GM21529 (cell line): ENCODE data around the gene RSPH4A.
"Not testable (repeated sequence)": the region's sequence is repeated elsewhere in the genome, so short reads cannot be mapped to it uniquely, and the experiment has no call there.

Source experiments
- ATAC-seq: cut with Tn5 transposase; IDR thresholded peaks from one replicate; pipeline ENCODE4 v1.9.1; 2021; ENCODE audit not compliant: unreplicated experiment

Gene RSPH4A

DNA sequence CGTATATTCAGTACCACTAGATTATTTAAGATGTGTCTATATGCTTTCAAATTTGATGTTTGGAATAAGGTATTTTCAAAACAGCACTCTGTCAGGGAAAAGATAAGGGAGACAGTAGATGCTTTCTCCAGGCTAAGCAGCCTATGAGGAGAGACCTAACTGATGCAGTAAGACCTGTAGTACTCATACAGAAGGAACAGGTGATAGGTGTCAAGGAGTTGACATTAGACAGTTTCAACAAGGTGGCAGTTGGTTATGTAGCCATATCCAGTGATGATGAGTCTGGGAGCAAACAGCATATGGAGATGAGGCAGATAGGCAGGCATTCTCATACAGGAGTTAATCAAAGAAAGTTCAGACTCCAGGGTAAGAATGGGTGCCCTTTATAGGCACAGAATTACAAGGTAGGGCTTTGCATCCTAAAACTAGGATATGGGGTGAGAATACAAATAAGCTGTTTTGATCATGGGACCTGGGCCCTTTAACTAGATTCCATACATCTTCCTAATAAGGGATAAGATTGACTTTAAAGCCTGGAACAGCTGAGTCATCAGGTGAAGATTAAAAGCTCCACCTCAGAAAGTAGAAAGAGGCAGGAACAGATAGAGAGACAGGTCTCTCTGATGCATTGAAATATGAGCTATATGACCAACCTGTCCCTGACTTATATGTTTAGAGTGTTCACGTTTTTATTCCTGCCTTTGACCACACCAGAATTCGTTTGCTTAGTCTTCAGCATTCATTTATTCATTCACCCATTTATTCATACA, 7.9 kb downstream of the RSPH4A start:
- no peak for ATAC-seq

DNA sequence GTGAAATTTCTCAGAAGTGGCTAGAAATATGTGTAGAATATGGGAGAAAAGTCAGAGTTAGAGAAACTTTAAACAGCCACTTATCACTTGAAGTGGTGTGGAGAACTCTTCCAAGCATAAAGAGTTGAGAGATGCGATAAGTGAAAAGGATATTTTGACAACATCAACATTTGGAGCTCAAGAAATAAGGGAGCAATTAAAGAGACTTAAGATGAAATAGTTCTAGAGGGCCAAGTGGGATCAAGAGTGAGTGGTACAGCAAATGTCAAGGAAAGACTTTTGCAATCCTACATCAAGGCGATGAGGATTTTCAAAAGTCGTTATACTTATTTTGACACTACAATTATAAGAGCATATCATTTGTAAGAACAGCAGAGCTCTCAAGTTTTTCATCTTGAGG, 9.6 kb downstream of the RSPH4A start:
- ATAC-seq: no peak

- ATAC-seq: no peak
These were observed 13.3 kb downstream of the RSPH4A start for GRCh38 chr6:116629563-116629981.

GRCh38 chr6:116631379-116631990, 15.2 kb downstream of the RSPH4A start:
- ATAC-seq: no peak

- no peak for ATAC-seq
These were observed 17.4 kb downstream of the RSPH4A start for GRCh38 chr6:116633685-116634084.

DNA sequence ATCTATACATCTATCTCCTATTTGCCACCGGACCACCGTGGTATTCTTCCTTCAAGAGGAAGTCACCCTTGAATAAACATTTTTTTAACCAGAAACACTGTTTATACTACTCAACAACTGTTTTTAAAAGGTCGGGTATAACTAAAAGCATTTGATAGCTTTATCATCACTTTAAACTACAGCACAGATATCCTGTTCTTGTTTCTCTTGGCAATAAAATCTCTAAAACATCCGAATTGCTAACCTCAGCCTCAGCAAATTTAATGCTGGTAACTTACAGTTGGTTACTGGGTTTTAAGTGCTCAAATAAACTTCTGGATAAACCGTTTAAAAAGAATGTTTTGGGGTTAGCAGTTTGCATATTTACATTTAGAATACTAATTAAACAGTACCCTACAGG, 31.9 kb downstream of the RSPH4A start:
- ATAC-seq: no peak

- no peak for ATAC-seq
These were observed 32.9 kb downstream of the RSPH4A start for GRCh38 chr6:116649129-116649528.

- ATAC-seq: no peak
These were observed 35.6 kb downstream of the RSPH4A start for GRCh38 chr6:116651916-116652315.

- ATAC-seq: no peak
These were observed 45.3 kb downstream of the RSPH4A start for GRCh38 chr6:116661594-116661993.

DNA sequence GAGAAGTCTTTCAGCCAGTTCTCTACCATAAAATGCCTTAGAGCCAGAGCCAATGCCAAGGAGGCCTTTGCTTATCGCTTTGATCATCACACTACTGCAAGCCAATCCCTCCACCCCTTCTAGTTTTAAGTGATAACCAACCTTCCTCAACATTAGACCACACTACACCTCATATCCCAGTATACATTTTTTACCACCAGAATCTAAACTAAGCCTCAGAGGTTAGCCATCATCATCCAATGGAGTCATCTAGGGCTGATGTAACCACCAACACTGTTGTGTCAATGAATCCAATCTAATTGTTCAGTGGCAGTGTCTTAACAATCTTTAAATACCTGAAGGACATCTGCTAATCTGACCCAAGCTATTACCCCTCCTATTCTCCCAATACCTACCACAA, 45.9 kb downstream of the RSPH4A start:
- ATAC-seq: no peak

- ATAC-seq: no peak
These were observed 47.0 kb downstream of the RSPH4A start for GRCh38 chr6:116663308-116663707.

DNA sequence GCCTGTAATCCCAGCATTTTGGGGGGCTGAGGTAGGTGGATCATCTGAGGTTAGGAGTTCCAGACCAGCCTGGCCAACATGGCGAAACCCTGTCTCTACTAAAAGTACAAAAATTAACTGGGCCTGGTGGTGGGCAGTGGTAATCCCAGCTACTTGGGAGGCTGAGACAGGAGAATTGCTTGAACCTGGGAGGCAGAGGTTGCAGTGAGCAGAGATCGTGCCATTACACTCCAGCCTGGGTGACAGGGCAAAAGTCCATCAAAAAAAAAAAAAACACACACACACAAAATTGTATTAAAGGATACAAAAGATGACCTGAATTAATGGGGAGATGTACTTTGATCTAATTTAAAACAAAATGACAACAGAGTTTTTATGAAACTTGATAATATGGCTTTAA, 47.9 kb downstream of the RSPH4A start:
- ATAC-seq: not testable (repeated sequence)

DNA sequence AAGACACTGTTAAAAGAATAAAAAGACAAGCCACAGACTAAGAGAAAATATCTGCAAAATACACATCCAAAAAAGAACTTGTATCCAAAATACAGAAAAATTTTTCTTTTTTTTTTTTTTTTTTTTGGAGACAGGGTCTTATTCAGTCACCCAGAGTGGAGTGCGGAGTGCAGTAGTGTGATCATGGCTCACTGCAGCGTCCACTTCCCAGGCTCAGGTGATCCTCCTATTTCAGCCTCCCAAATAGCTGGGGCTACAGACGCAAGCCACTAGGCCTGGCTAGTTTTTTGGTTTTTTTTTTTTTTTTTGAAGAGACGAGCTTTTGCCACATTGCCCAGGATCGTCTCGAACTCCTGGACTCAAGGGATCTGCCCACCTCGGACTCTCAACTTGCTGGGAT, 49.2 kb downstream of the RSPH4A start:
- no peak for ATAC-seq

GRCh38 chr6:116666869-116667268, 50.6 kb downstream of the RSPH4A start:
- peak; percentile 52 for ATAC-seq

GRCh38 chr6:116667623-116668022, 51.3 kb downstream of the RSPH4A start:
- ATAC-seq: peak; percentile 36

DNA sequence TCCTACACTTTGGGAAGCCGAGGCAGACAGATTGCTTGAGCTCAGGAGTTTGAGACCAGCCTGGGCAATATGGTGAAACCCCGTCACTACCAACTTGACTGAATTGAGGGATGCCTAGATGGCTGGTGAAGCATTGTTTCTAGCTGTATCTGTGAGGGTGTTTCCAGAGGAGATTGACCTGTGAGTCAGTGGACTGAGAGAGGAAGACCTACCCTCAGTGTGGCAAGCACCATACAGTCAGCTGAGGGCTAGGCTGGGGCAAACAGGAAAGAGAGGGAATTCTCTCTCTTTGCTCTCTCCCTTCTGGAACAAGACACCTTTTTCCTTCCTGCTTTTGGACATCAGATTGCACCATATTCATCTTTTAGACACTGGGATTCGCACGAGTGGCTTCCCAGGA, 56.0 kb downstream of the RSPH4A start:
- ATAC-seq: no peak

DNA sequence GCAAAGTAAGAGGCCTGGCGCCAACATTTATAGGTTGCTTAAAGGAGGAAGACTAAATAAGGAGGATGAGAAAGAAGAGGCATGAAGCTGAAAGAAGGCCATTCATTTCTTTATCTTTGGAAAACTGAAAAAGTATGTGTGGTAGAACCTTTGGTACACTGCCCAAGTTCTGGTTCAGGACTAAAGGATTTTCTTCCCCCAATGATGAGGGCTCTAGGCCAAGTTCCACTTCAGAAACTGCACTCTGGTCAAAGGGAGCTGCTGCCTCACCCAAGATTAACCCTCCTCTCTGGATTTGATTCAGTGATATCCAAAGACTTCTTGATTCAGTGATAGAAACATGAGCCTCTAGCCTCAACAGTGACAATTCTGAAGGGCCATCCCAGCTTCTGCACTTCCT, 59.7 kb downstream of the RSPH4A start:
- no peak for ATAC-seq

DNA sequence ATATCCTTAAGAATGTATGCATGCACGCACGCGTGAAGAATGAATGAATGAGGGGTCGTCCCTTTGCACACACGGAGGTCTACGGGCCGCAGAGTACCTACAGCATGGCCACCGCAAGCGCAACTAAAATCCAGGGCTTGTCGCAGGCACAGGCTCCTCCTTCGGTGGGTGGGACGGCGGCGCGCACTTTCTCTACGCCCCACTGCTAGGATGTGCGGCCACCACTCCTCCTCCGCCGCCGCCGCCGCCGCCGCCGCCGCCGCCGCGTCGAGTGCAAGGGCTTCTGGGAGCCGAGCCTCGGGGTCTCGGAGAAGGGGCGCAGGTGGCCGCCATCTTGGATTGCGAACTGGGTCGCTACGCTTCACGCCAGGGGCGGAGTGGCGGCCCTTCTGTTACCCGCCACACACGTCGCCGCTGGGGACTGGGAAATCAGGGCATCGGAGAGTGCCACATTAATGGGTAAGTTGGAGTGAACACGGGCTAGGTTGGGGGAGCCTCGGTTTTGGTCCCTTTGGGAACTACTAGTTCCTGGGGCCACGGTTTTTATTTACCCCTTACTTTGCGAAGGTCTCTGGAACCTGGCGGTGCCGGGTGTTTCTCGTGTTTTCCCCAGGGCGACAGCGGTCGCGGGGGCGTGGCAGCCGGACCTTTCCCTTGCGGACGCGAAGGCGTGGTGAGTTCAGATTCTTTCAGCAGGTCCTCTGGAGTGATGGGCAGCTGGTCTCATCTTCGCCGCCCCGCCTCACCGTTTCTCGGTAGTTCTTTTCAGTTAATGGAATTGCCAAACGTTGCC, 64.8 kb downstream of the RSPH4A start, which contains the start of gene KPNA5:
Gene KPNA5 (plus strand): TSS at position 332 of the 793 bp plus-strand sequence. CDS start 124 bp downstream, at position 456.
- ATAC-seq: peak; percentile 96

DNA sequence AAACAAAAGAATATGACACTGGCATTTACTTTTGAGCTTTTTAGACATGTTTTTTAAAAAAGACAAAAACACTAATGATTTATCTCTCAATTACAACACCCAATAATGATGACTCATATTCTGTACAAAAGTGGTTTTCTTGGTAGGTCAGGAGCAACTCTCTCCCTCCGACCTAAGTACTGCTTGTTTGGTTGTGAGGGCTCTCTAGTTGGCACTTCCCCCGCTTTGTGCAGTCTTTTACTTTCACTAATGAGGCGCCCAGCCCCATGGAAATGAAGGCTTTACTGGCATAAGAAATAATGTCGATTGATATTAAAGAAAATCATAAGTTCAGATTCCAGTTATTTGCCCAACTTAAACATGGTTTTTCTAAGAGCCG, 66.0 kb downstream of the RSPH4A start:
- ATAC-seq: peak; percentile 23
